GM23338 (cell line): ENCODE data around the gene EBF4.

Experiments
- CREB1 ChIP-seq: fragments of 250-450 bp; sonication (Bioruptor Pico); IDR thresholded peaks from 2 replicates; pipeline ENCODE4 v1.5.0; 2020; ENCODE audit warnings: low read depth, mild to moderate bottlenecking, moderate library complexity
- ETS1 ChIP-seq: IDR thresholded peaks from 2 replicates; pipeline ENCODE4 v1.6.1; 2016; ENCODE audit warnings: antibody characterized with exemption
- EZH2 ChIP-seq: fragments of 200-600 bp; sonication (generic); IDR thresholded peaks from one replicate; pipeline ENCODE4 v1.8.0; 2017; ENCODE audit warnings: antibody characterized with exemption, mild to moderate bottlenecking, low read depth; ENCODE audit not compliant: unreplicated experiment
- EZH2phosphoT487 ChIP-seq: fragments of 200-600 bp; sonication (generic); IDR thresholded peaks from one replicate; pipeline ENCODE4 v1.8.1; 2018; ENCODE audit warnings: antibody characterized with exemption; ENCODE audit not compliant: unreplicated experiment
- JUNB ChIP-seq: IDR thresholded peaks from one replicate; pipeline ENCODE4 v1.6.1; 2016; ENCODE audit warnings: antibody characterized with exemption; ENCODE audit not compliant: unreplicated experiment
- NANOG ChIP-seq: IDR thresholded peaks from 2 replicates; pipeline ENCODE4 v1.6.1; 2016; ENCODE audit warnings: antibody characterized with exemption, borderline replicate concordance
- POLR2AphosphoS5 ChIP-seq: IDR thresholded peaks from 2 replicates; pipeline ENCODE4 v1.6.1; 2016; ENCODE audit warnings: antibody characterized with exemption, low read depth
- REST ChIP-seq: IDR thresholded peaks from one replicate; pipeline ENCODE4 v1.6.1; 2018; ENCODE audit warnings: antibody characterized with exemption; ENCODE audit not compliant: unreplicated experiment
- ZNF114 ChIP-seq: fragments of 250-450 bp; sonication (Bioruptor Pico); IDR thresholded peaks from 2 replicates; pipeline ENCODE4 v1.5.0; 2020; ENCODE audit warnings: mild to moderate bottlenecking, moderate library complexity
- ZNF331 ChIP-seq: fragments of 250-450 bp; sonication (Bioruptor Pico); IDR thresholded peaks from 2 replicates; pipeline ENCODE4 v1.5.0; 2020; ENCODE audit warnings: low read depth, mild to moderate bottlenecking, moderate library complexity
- TF ChIP-seq, protein P1 (sequence below), 2 experiments: fragments of 200-600 bp in 1 of 2; sonication (generic) in 1 of 2; conservative IDR thresholded peaks; 2 replicates each; pipeline versions ENCODE4 v1.5.1 to v1.6.1; 2016 to 2017; ENCODE audit warnings: antibody characterized with exemption in 2 of 2, low read depth in 2 of 2, mild to moderate bottlenecking in 2 of 2, moderate library complexity in 1 of 2

- TF ChIP-seq, protein P1, sequence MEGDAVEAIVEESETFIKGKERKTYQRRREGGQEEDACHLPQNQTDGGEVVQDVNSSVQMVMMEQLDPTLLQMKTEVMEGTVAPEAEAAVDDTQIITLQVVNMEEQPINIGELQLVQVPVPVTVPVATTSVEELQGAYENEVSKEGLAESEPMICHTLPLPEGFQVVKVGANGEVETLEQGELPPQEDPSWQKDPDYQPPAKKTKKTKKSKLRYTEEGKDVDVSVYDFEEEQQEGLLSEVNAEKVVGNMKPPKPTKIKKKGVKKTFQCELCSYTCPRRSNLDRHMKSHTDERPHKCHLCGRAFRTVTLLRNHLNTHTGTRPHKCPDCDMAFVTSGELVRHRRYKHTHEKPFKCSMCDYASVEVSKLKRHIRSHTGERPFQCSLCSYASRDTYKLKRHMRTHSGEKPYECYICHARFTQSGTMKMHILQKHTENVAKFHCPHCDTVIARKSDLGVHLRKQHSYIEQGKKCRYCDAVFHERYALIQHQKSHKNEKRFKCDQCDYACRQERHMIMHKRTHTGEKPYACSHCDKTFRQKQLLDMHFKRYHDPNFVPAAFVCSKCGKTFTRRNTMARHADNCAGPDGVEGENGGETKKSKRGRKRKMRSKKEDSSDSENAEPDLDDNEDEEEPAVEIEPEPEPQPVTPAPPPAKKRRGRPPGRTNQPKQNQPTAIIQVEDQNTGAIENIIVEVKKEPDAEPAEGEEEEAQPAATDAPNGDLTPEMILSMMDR (conservative IDR thresholded peaks at IDR 0.05; ENCODE audit: low read depth in 2 of 2): no peak
- TF ChIP-seq JUNB (no peak), POLR2AphosphoS5 (no peak), EZH2 (no peak), EZH2phosphoT487 (no peak), REST (no peak), ZNF331 (CRISPR knock-in tag) (no peak), CREB1 (CRISPR knock-in tag) (no peak), ETS1 (no peak), ZNF114 (no peak), NANOG (no peak)
Observed at GRCh38 chr20:2703716-2704475, 11.3 kb downstream of the EBF4 start.
